GM19193 (cell line): ENCODE results near the gene RDM1.
A peak's percentile ranks its signal among the peaks of the same experiment; 100 is the strongest.

Experiments used
- POLR2A ChIP-seq: IDR thresholded peaks from 4 replicates; pipeline ENCODE4 v1.6.1; 2011; ENCODE audit not compliant: insufficient read depth, insufficient read length; ENCODE audit errors: extremely low read depth

Gene RDM1

GRCh38 chr17:35894206-35894605 is 36.4 kb downstream of the RDM1 start:
- TF ChIP-seq POLR2A: no peak

- no peak for TF ChIP-seq POLR2A
These were observed 36.8 kb downstream of the RDM1 start for GRCh38 chr17:35893751-35894150.

GRCh38 chr17:35892091-35893035 is 38.2 kb downstream of the RDM1 start:
- TF ChIP-seq POLR2A: no peak

- TF ChIP-seq POLR2A: no peak
These were observed 39.3 kb downstream of the RDM1 start for GRCh38 chr17:35891269-35891668.

GRCh38 chr17:35890774-35891155 is 39.8 kb downstream of the RDM1 start:
- TF ChIP-seq POLR2A: no peak

- TF ChIP-seq POLR2A: no peak
These were observed 40.5 kb downstream of the RDM1 start for GRCh38 chr17:35889818-35890773.

- no peak for TF ChIP-seq POLR2A
These were observed 41.3 kb downstream of the RDM1 start for GRCh38 chr17:35889241-35889640.

- peak; percentile 88 for TF ChIP-seq POLR2A
These were observed 50.6 kb downstream of the RDM1 start, which contains the start of gene CCL5 for GRCh38 chr17:35879773-35880654. TSS of gene CCL5 (minus strand) at chr17:35880360.

- TF ChIP-seq POLR2A: no peak
These were observed 52.2 kb downstream of the RDM1 start for GRCh38 chr17:35878361-35878760.

GRCh38 chr17:35877345-35878029 is 53.1 kb downstream of the RDM1 start:
- TF ChIP-seq POLR2A: no peak

- TF ChIP-seq POLR2A: no peak
These were observed 54.0 kb downstream of the RDM1 start for GRCh38 chr17:35876534-35876933.

- no peak for TF ChIP-seq POLR2A
These were observed 54.8 kb downstream of the RDM1 start for GRCh38 chr17:35875800-35876139.

GRCh38 chr17:35875072-35875799 is 55.3 kb downstream of the RDM1 start:
- no peak for TF ChIP-seq POLR2A
